HCT116 (cell line): ENCODE results near the gene TACC2.

Experiments
- EZH2 ChIP-seq: fragments of 200-600 bp; sonication (generic); IDR thresholded peaks from 2 replicates; pipeline ENCODE4 v1.6.1; 2017; ENCODE audit warnings: antibody characterized with exemption, mixed run types
- EZH2phosphoT487 ChIP-seq: fragments of 200-600 bp; IDR thresholded peaks from 2 replicates; pipeline ENCODE4 v1.6.1; 2018; ENCODE audit warnings: antibody characterized with exemption, borderline replicate concordance
- POLR2A ChIP-seq: IDR thresholded peaks from 2 replicates; pipeline ENCODE4 v1.7.0; 2011; ENCODE audit warnings: borderline replicate concordance; ENCODE audit not compliant: insufficient read depth, insufficient read length; ENCODE audit errors: extremely low read depth
- SIN3A ChIP-seq: IDR thresholded peaks from 2 replicates; pipeline ENCODE4 v1.6.1; 2012; ENCODE audit warnings: low read depth
- ZFX ChIP-seq: fragments of 450-650 bp; IDR thresholded peaks from 2 replicates; pipeline ENCODE4 v1.6.1; 2017
- TF ChIP-seq, protein P1 (sequence below): IDR thresholded peaks from 2 replicates; pipeline ENCODE4 v1.6.1; 2012; ENCODE audit warnings: low read depth
- TF ChIP-seq, protein P2 (sequence below): IDR thresholded peaks from 2 replicates; pipeline ENCODE4 v1.6.1; 2012
- TF ChIP-seq, protein P3 (sequence below), 3 experiments: fragments of 200-600 bp in 1 of 3; sonication (generic) in 1 of 3; IDR thresholded peaks in 2 of 3; conservative IDR thresholded peaks in 1 of 3; 2 replicates each; pipeline ENCODE4 v1.5.1; 2012 to 2017; ENCODE audit warnings: low read depth in 2 of 3, low read length in 2 of 3, antibody characterized with exemption in 1 of 3, borderline replicate concordance in 1 of 3, control low read depth in 1 of 3, mild to moderate bottlenecking in 1 of 3, mixed read lengths in 1 of 3, mixed run types in 1 of 3, moderate library complexity in 1 of 3; ENCODE audit not compliant: insufficient read depth in 1 of 3

DNA sequence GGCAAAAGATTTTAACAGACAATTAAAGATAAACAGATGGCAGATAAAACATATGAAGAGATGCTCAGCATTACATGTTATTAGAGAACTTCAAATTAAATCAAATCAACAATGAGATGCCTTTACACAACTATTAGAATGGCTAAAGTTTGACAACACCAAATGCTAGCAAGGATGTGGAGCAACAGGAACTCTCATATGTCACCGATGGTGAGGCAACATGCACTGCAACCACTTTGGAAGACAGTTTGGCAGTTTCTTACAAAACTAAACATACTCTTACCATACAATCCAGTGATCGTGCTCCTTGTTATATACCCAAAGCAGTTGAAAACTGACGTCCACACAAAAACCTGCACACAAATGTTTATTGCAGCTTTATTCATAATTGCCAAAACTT, 47.4 kb upstream of the TACC2 start:
- TF ChIP-seq ZFX (no peak), EZH2phosphoT487 (no peak), SIN3A (no peak), POLR2A (no peak), EZH2 (no peak)
- TF ChIP-seq, protein P1, sequence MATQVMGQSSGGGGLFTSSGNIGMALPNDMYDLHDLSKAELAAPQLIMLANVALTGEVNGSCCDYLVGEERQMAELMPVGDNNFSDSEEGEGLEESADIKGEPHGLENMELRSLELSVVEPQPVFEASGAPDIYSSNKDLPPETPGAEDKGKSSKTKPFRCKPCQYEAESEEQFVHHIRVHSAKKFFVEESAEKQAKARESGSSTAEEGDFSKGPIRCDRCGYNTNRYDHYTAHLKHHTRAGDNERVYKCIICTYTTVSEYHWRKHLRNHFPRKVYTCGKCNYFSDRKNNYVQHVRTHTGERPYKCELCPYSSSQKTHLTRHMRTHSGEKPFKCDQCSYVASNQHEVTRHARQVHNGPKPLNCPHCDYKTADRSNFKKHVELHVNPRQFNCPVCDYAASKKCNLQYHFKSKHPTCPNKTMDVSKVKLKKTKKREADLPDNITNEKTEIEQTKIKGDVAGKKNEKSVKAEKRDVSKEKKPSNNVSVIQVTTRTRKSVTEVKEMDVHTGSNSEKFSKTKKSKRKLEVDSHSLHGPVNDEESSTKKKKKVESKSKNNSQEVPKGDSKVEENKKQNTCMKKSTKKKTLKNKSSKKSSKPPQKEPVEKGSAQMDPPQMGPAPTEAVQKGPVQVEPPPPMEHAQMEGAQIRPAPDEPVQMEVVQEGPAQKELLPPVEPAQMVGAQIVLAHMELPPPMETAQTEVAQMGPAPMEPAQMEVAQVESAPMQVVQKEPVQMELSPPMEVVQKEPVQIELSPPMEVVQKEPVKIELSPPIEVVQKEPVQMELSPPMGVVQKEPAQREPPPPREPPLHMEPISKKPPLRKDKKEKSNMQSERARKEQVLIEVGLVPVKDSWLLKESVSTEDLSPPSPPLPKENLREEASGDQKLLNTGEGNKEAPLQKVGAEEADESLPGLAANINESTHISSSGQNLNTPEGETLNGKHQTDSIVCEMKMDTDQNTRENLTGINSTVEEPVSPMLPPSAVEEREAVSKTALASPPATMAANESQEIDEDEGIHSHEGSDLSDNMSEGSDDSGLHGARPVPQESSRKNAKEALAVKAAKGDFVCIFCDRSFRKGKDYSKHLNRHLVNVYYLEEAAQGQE = no peak
- TF ChIP-seq, protein P2, sequence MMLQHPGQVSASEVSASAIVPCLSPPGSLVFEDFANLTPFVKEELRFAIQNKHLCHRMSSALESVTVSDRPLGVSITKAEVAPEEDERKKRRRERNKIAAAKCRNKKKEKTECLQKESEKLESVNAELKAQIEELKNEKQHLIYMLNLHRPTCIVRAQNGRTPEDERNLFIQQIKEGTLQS = no peak
- TF ChIP-seq, protein P3, sequence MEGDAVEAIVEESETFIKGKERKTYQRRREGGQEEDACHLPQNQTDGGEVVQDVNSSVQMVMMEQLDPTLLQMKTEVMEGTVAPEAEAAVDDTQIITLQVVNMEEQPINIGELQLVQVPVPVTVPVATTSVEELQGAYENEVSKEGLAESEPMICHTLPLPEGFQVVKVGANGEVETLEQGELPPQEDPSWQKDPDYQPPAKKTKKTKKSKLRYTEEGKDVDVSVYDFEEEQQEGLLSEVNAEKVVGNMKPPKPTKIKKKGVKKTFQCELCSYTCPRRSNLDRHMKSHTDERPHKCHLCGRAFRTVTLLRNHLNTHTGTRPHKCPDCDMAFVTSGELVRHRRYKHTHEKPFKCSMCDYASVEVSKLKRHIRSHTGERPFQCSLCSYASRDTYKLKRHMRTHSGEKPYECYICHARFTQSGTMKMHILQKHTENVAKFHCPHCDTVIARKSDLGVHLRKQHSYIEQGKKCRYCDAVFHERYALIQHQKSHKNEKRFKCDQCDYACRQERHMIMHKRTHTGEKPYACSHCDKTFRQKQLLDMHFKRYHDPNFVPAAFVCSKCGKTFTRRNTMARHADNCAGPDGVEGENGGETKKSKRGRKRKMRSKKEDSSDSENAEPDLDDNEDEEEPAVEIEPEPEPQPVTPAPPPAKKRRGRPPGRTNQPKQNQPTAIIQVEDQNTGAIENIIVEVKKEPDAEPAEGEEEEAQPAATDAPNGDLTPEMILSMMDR (IDR thresholded peaks at IDR 0.05 in 2 of 3, conservative IDR thresholded peaks at IDR 0.05 in 1 of 3; ENCODE audit: borderline replicate concordance in 1 of 3, insufficient read depth in 1 of 3, low read depth in 2 of 3, low read length in 2 of 3) = no peak
